Activated naive CD4-positive, alpha-beta T cell treated with anti-CD3 and anti-CD28 coated beads, Interleukin-2, amount 10 ng/mL, durations not matched to agents 7 days and 5 days (primary cell): Measurements from ENCODE around the gene UBE2G2.

Experiments
- CTCF ChIA-PET: fragments of 350-600 bp; sonication (Branson Sonifier 250); formaldehyde crosslinking; loops from one replicate; lab custom pipeline; 2021; ENCODE audit warnings: antibody characterized with exemption; lab: Charles Lee
- DNase-seq: peaks from one replicate; pipeline ENCODE4 v3.0.0-alpha.2; 2020
- H3K27ac Mint-ChIP-seq: one replicate; pipeline ENCODE4 v1.8.0; 2021; ENCODE audit warnings: mild to moderate bottlenecking, moderate library complexity, mixed read lengths
- H3K27me3 Mint-ChIP-seq: one replicate; pipeline ENCODE4 v1.8.0; 2021; ENCODE audit warnings: mild to moderate bottlenecking, mixed read lengths
- H3K36me3 Mint-ChIP-seq: one replicate; pipeline ENCODE4 v1.8.0; 2021; ENCODE audit warnings: mixed read lengths
- H3K4me1 Mint-ChIP-seq: one replicate; pipeline ENCODE4 v1.8.0; 2021; ENCODE audit warnings: mixed read lengths
- H3K4me3 Mint-ChIP-seq: one replicate; pipeline ENCODE4 v1.8.0; 2021; ENCODE audit warnings: mild to moderate bottlenecking, moderate library complexity, mixed read lengths
- H3K9me3 Mint-ChIP-seq: one replicate; pipeline ENCODE4 v1.8.0; 2021; ENCODE audit warnings: mixed read lengths

The UBE2G2 gene

DNA sequence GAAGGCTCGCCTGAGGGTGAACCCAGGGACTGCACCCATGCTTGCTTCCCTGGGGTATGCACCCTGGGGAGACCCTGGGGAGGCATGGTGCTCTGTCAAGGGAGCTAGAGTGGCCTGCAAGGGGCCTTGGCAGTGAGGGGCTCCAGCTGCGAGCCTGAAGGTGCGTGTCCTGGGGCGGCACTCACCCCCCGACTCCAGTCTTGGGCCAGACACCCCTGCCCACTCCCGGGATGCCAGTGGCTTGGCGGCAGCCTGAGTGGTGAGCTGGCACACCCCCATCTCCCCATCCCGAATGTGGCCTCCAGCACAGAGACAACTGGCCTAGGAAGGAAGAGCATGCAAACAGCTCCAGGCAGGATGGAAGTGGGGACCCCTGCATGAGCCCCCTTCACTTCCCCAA lies 13.6 kb upstream of the UBE2G2 start:
- H3K4me3 Mint-ChIP-seq: no peak overlapping the region

GRCh38 chr21:44814498-44815023 lies 12.9 kb upstream of the UBE2G2 start:
- Mint-ChIP-seq H3K27ac (no peak overlapping the region), H3K9me3 (peaks cover 2% of the 10 kb centered on the region)
- CTCF ChIA-PET: interaction anchor here (1.1 to 1.7 kb wide), 3 partner anchors 13 to 61 kb away, joined by 3 to 8 read pairs (median 3); partner anchors contain the start of gene UBE2G2

More for the DNA sequence above, 13.6 kb upstream of the UBE2G2 start:
- peaks cover 6% of the 10 kb centered on the region for H3K9me3 Mint-ChIP-seq
- H3K36me3 Mint-ChIP-seq: peaks cover 25% of the 10 kb centered on the region
- peaks cover 13% of the 10 kb centered on the region for H3K27me3 Mint-ChIP-seq
- DNase-seq: no peak
- CTCF ChIA-PET: interaction anchor here (1.2 to 1.7 kb wide), 3 partner anchors 14 to 60 kb away, joined by 3 to 8 read pairs (median 4); no protein-coding TSS in a partner anchor
- H3K27ac Mint-ChIP-seq: no peak overlapping the region
- peaks cover 26% of the 10 kb centered on the region for H3K4me1 Mint-ChIP-seq

DNA sequence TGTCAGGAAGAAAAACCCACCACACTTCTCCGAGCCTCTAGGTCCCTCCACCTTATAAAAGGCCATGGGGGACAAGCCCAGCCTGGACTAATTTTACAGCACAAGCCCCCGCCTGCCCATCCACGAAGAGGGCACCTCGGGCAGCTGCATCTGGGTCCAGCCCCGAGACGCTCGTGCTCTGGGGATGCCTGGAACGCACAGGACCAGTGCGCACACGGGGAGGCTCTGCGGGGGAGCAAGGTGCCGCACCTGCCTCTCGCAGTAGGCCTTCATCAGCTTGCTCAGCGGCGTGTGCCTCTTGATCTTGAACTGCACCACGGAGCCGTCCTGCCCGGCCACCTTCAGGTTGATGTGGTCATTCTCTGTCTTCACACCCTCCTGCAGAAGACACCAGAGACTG lies 12.1 kb upstream of the UBE2G2 start:
- no peak for DNase-seq
- H3K27ac Mint-ChIP-seq: no peak overlapping the region
- H3K4me1 Mint-ChIP-seq: peaks cover 26% of the 10 kb centered on the region
- CTCF ChIA-PET: interaction anchor here (1.1 to 1.3 kb wide), 2 partner anchors 12 to 13 kb away, joined by 3 read pairs; partner anchors contain the start of gene UBE2G2
- no peaks in the 10 kb centered on the region for H3K27me3 Mint-ChIP-seq
- no peaks in the 10 kb centered on the region for H3K9me3 Mint-ChIP-seq
- H3K4me3 Mint-ChIP-seq: no peak overlapping the region
- peaks cover 25% of the 10 kb centered on the region for H3K36me3 Mint-ChIP-seq

More at GRCh38 chr21:44814498-44815023, 12.9 kb upstream of the UBE2G2 start:
- no peak overlapping the region for H3K4me3 Mint-ChIP-seq
- DNase-seq: no peak
- H3K4me1 Mint-ChIP-seq: peaks cover 26% of the 10 kb centered on the region
- H3K27me3 Mint-ChIP-seq: peaks cover 6% of the 10 kb centered on the region
- H3K36me3 Mint-ChIP-seq: peaks cover 20% of the 10 kb centered on the region

GRCh38 chr21:44813149-44813548 lies 11.5 kb upstream of the UBE2G2 start:
- Mint-ChIP-seq H3K9me3 (no peaks in the 10 kb centered on the region), H3K4me1 (peaks cover 26% of the 10 kb centered on the region), H3K36me3 (peaks cover 27% of the 10 kb centered on the region), H3K4me3 (no peak overlapping the region), H3K27me3 (no peaks in the 10 kb centered on the region), H3K27ac (no peak overlapping the region)
- CTCF ChIA-PET: interaction anchor here (1.3 kb wide), 1 partner anchor 12 kb away, joined by 3 read pairs; no protein-coding TSS in a partner anchor
- DNase-seq: no peak

DNA sequence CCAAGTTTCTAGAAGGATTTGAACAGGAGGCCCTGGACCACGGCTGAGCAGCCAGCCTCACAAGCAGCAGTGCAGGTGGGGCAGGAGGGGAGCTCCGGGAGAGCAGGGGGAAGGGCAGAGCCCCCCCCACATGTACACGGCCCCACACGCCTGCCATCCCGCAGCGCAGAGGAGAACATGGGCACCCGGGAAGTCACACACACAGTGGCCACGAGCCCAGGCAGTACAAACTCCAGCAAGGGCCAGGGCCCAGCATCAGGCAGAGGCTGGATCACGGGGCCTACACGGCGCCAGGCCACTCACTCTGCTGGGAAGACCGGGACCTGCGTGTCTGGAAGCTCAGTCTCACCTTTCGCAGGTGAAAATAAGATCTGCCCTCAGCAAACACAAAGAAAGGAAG lies 11.0 kb upstream of the UBE2G2 start:
- Mint-ChIP-seq H3K4me1 (peaks cover 26% of the 10 kb centered on the region), H3K27me3 (no peaks in the 10 kb centered on the region), H3K27ac (no peak overlapping the region), H3K36me3 (peaks cover 28% of the 10 kb centered on the region), H3K4me3 (no peak overlapping the region), H3K9me3 (no peaks in the 10 kb centered on the region)
- no peak for DNase-seq
- CTCF ChIA-PET: interaction anchor here (1.3 kb wide), 1 partner anchor 12 kb away, joined by 3 read pairs; no protein-coding TSS in a partner anchor

DNA sequence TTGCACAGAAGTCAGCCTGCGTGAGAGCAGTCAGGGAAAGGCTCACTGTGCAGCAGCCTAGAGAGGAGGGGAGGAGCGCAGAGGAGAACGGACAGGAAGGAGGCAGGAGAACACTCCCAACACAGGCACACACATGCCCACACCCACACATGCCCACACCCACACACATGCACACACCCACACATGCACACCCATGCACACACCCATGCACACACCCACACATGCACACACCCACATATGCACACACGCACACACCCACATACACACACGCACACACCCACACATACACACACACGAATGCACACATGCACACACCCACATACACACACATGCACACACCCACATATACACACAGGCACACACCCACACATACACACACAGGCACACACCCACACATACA lies 9.2 kb upstream of the UBE2G2 start:
- Mint-ChIP-seq H3K9me3 (no peaks in the 10 kb centered on the region), H3K4me3 (no peak overlapping the region), H3K4me1 (peaks cover 17% of the 10 kb centered on the region), H3K27ac (no peak overlapping the region), H3K36me3 (peaks cover 38% of the 10 kb centered on the region), H3K27me3 (no peaks in the 10 kb centered on the region)
- CTCF ChIA-PET: no interaction called here
- DNase-seq: no peak

DNA sequence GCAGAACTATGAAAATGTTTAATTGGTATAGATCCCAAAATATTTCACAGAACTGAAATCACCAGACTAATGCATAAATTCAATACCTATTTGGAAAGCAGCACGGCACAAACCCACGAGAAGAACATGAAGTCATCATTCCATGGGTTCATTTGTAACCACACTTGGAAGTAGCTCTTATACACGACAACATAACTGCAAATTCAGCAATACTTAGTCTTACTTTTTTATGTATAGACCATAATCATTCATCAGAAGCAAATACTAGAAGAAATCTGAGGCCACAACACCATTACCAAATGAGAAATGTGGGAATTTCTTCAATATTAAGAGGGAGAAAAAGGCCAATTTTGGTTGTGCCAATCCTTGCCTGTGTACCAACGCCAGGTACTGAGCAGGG lies 4.2 kb upstream of the UBE2G2 start:
- no peaks in the 10 kb centered on the region for H3K9me3 Mint-ChIP-seq
- CTCF ChIA-PET: interaction anchor here (2.7 kb wide), 1 partner anchor 127 kb away, joined by 8 read pairs; no protein-coding TSS in a partner anchor
- H3K27ac Mint-ChIP-seq: no peak overlapping the region
- H3K4me1 Mint-ChIP-seq: peaks cover 14% of the 10 kb centered on the region
- H3K27me3 Mint-ChIP-seq: no peaks in the 10 kb centered on the region
- DNase-seq: no peak
- H3K4me3 Mint-ChIP-seq: no peak overlapping the region
- peaks cover 53% of the 10 kb centered on the region for H3K36me3 Mint-ChIP-seq

- H3K4me1 Mint-ChIP-seq: peaks cover 20% of the 10 kb centered on the region
- no peak for DNase-seq
- CTCF ChIA-PET: interaction anchor here (1.2 to 2.7 kb wide), 2 partner anchors 71 to 127 kb away, joined by 3 to 8 read pairs; no protein-coding TSS in a partner anchor
- H3K9me3 Mint-ChIP-seq: no peaks in the 10 kb centered on the region
- H3K36me3 Mint-ChIP-seq: peaks cover 50% of the 10 kb centered on the region
- no peaks in the 10 kb centered on the region for H3K27me3 Mint-ChIP-seq
- H3K4me3 Mint-ChIP-seq: no peak overlapping the region
- no peak overlapping the region for H3K27ac Mint-ChIP-seq
Observed at GRCh38 chr21:44805226-44805625, 3.6 kb upstream of the UBE2G2 start.

DNA sequence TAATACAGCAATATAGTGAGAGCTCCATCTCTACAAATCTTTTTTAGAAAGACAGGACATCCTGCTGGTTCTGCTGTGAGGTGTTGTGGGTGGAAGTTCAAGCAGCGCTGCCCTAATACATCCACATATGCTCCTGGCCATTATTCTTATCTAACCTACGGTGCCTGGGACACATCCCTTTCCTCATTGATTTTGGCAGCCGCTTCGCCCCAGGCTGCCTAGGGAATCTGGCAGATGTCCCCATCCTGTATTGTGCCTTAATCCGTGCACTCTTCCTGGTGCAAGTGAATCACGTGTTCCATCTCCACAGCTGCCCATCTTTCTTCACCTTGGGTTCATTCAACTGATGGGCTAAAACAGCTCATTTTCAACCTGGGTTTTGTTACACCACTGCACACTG lies 3.1 kb upstream of the UBE2G2 start:
- Mint-ChIP-seq H3K4me1 (peaks cover 25% of the 10 kb centered on the region), H3K9me3 (no peaks in the 10 kb centered on the region), H3K4me3 (no peak overlapping the region), H3K27me3 (no peaks in the 10 kb centered on the region), H3K27ac (no peak overlapping the region), H3K36me3 (peaks cover 50% of the 10 kb centered on the region)
- DNase-seq: no peak
- CTCF ChIA-PET: interaction anchor here (1.2 to 2.7 kb wide), 2 partner anchors 71 to 128 kb away, joined by 3 to 8 read pairs; no protein-coding TSS in a partner anchor

- H3K27ac Mint-ChIP-seq: no peak overlapping the region
- H3K4me1 Mint-ChIP-seq: peaks cover 31% of the 10 kb centered on the region
- DNase-seq: no peak
- no peaks in the 10 kb centered on the region for H3K27me3 Mint-ChIP-seq
- H3K4me3 Mint-ChIP-seq: peak overlapping the region; percentile 11
- no peaks in the 10 kb centered on the region for H3K9me3 Mint-ChIP-seq
- peaks cover 54% of the 10 kb centered on the region for H3K36me3 Mint-ChIP-seq
- CTCF ChIA-PET: interaction anchor here (1.2 to 2.7 kb wide), 3 partner anchors 10 to 129 kb away, joined by 3 to 8 read pairs (median 7); partner anchors contain the start of gene SUMO3
Observed at GRCh38 chr21:44803651-44804050, 2.0 kb upstream of the UBE2G2 start.

DNA sequence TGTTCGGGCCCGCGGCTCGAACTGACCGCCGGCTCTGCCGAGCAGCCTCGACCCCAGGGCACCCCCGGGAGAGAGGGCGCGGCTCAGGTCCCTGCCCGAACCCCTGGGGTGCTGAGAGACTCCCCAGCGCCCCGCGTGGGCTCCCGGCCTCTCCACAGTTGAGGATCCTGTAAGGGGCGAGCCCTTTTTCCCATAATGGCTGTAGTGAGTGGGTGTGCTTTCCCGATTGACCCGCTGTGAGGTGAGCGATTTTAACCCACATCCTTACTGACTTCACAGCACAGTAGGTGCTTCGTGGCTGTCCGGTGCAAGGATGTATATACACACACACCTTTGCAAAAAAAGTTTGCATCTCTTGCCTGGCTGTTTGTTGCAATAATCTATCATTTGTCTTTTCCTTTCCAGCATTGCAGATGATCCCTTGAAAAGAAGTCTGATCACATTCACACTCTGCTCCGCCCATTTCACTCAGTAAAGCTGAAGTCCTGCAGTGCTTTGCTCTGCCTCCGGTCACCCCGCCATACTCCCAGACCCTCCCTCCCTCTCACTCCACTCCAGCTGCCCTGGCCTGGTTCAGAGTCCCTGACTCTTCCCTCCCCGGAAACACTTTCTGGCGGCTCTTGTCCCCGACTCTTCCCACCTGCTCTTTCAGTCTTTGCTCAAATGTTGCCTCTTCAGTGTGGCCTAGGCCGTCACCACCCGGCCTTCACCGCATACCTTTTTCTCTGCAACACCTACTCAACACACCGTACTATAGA lies 955 bp upstream of the UBE2G2 start:
- H3K27me3 Mint-ChIP-seq: no peaks in the 10 kb centered on the region
- peaks cover 37% of the 10 kb centered on the region for H3K4me1 Mint-ChIP-seq
- no peaks in the 10 kb centered on the region for H3K9me3 Mint-ChIP-seq
- peaks cover 56% of the 10 kb centered on the region for H3K36me3 Mint-ChIP-seq
- H3K4me3 Mint-ChIP-seq: peak overlapping the region; percentile 85
- DNase-seq: peak; percentile 27
- CTCF ChIA-PET: interaction anchor here (0.6 to 4.0 kb wide), 9 partner anchors 9 to 336 kb away, joined by 3 to 93 read pairs (median 8); partner anchors contain the start of genes PTTG1IP and SUMO3
- H3K27ac Mint-ChIP-seq: peak overlapping the region; percentile 80

- DNase-seq: peak; percentile 40
- CTCF ChIA-PET: interaction anchor here (0.7 to 4.0 kb wide), 26 partner anchors 8 to 337 kb away, joined by 3 to 93 read pairs (median 4); partner anchors contain the start of genes PTTG1IP, SLX9 and SUMO3
- peak overlapping the region; percentile 98 for H3K4me3 Mint-ChIP-seq
- no peaks in the 10 kb centered on the region for H3K27me3 Mint-ChIP-seq
- peak overlapping the region; percentile 94 for H3K27ac Mint-ChIP-seq
- no peaks in the 10 kb centered on the region for H3K9me3 Mint-ChIP-seq
- peaks cover 48% of the 10 kb centered on the region for H3K4me1 Mint-ChIP-seq
- peaks cover 55% of the 10 kb centered on the region for H3K36me3 Mint-ChIP-seq
Observed at GRCh38 chr21:44800971-44801467, 601 bp downstream of the UBE2G2 start.

DNA sequence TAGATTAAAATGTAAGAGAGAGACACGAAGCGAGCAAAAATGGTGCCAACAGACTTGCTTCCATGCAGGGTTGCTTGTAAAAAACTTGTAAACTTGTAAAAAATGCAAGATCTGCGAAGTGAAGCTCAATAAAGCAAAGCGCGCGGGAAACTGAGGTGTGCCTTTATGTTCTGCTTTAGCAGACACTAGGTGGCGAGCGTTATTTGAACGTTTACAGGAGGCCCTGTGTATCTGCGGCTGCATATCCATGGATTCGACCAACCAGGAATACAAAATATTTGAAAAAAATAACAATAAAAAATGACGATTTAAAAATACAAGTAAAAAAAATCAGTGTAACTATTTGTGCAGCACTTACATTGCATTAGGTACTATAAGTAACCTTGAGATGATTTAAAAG lies 1.5 kb downstream of the UBE2G2 start:
- DNase-seq: peak; percentile 34
- Mint-ChIP-seq H3K4me3 (peak overlapping the region; percentile 98), H3K9me3 (no peaks in the 10 kb centered on the region), H3K4me1 (peaks cover 52% of the 10 kb centered on the region), H3K27me3 (no peaks in the 10 kb centered on the region), H3K27ac (no peak overlapping the region), H3K36me3 (peaks cover 51% of the 10 kb centered on the region)
- CTCF ChIA-PET: interaction anchor here (0.6 to 4.0 kb wide), 21 partner anchors 9 to 329 kb away, joined by 3 to 93 read pairs (median 4); partner anchors contain the start of genes PTTG1IP, SLX9 and SUMO3

GRCh38 chr21:44799646-44800045 lies 2.0 kb downstream of the UBE2G2 start:
- Mint-ChIP-seq H3K4me1 (peaks cover 52% of the 10 kb centered on the region), H3K27ac (no peak overlapping the region), H3K4me3 (peak overlapping the region; percentile 27), H3K9me3 (no peaks in the 10 kb centered on the region), H3K27me3 (no peaks in the 10 kb centered on the region), H3K36me3 (peaks cover 46% of the 10 kb centered on the region)
- DNase-seq: no peak
- CTCF ChIA-PET: interaction anchor here (0.8 to 4.0 kb wide), 11 partner anchors 10 to 289 kb away, joined by 3 to 93 read pairs (median 9); partner anchors contain the start of gene PTTG1IP
